ENCODE data around the gene ZC4H2. TPM values are rescaled to one million over a fixed set of nuclear protein-coding genes. Genes with fewer than 3 reads are reported as not detected.

Gene ZC4H2
- total RNA-seq (2022; extraction: Qiagen RNA extraction; ENCODE audit: low read depth), result 1.5 to 2.5 TPM (median 2.1 TPM) in 5 replicates

DNA sequence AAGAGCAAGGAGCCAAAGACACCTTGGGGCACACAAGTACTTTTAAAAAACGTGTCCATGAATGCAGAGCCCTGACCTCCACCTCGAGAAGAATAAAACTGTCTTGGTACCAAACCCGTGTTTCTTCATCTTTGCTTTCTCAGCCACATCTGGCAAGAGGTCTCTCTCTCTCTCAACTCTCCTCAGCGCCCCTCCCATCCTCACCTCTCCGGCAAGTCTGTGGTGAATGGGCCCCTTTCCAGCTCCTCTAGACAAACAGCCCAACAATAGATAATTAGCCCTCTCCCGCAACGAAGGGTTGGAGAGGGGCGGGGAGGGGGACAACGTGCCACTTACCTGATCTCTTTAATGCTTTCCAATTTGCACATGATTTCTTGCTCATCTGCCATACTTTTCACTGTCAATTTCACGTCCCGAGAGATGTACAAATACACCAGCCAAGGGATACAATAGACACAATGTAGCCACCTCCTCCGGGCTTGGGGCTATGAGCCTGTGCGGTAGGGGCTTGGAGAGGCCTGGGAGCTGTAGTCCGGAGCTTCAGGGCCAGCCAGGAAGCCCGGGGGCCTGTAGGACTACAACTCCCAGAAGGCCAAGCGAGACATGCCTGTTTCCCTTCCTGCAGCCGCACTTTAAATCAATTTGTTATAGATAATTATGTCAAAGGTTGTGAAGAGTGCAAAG lies at the start of gene ZC4H2:
ZC4H2 (minus strand) TSS at position 462 of the 684 bp plus-strand sequence; CDS start at position 389, 73 bp downstream.

Other genes starting within 250 kb of the ZC4H2 start
- gene ZC3H12B, start 58.4 kb upstream of the ZC4H2 start, total RNA-seq (2022; extraction: Qiagen RNA extraction; ENCODE audit: low read depth), result not detected in 5 replicates

Data from A549 treated with CpdA at 1 μM for 4 hours (cell line).